GM21723 (cell line): ENCODE data around the gene SPAG9.

ENCODE experiments used
- ATAC-seq: cut with Tn5 transposase; IDR thresholded peaks from one replicate; pipeline ENCODE4 v1.9.1; 2021; ENCODE audit warnings: mild to moderate bottlenecking, moderate library complexity; ENCODE audit not compliant: unreplicated experiment

SPAG9 gene

GRCh38 chr17:50923611-50924010, 197.1 kb downstream of the SPAG9 start:
- ATAC-seq = no peak

DNA sequence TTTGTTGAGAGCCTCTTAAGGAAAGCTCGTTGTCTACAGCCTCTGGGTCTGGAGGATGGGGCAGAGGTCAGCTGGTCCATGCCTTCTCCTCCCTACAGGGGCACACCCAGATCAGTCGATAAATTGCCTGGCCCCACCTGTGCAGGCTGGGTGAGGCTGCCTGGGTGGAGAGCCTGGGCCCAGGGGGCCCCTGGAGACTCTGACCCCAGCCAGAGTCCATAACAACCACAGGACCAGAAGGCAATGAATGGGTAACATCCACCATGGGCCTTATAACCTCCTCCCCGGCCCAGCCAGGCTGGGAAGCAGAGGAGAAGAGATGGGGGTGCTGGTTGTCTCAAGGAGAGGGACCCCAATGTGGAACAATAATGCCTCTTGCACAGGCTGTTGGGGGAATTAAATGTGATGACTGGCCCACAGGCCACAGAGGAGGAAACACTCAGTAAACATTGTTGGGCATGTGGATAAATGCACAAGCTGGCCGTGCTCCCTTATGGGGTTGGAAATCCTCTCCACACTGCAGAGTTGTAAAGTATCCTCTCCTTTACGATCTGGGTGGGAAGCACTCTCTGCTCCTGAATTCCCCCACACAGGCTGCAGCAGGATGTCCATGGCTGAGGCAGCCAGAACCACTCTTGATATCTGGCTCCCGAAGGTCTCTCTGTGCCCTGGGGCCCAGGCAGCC, 197.8 kb downstream of the SPAG9 start:
- ATAC-seq = no peak

GRCh38 chr17:50922107-50922506, 198.6 kb downstream of the SPAG9 start:
- no peak for ATAC-seq

GRCh38 chr17:50920891-50921586, 199.6 kb downstream of the SPAG9 start:
- no peak for ATAC-seq

DNA sequence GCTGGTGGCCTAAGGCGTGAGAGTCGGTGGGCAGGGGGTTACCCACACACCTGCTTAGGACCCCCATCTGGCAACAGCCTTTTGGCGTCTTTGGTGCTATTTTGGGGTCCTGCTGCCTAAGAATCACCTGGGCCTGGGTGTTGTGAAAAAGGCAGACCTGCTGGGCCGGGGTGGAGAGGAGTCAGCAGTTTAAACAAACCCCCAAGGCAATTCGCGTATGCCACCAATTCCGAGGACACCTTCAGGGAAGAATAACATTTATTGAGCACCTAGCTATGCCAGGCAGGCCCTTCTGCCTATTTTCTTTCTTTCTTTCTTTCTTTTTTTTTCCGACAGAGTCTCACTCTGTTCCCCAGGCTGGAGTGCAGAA, 200.6 kb downstream of the SPAG9 start:
- no peak for ATAC-seq

DNA sequence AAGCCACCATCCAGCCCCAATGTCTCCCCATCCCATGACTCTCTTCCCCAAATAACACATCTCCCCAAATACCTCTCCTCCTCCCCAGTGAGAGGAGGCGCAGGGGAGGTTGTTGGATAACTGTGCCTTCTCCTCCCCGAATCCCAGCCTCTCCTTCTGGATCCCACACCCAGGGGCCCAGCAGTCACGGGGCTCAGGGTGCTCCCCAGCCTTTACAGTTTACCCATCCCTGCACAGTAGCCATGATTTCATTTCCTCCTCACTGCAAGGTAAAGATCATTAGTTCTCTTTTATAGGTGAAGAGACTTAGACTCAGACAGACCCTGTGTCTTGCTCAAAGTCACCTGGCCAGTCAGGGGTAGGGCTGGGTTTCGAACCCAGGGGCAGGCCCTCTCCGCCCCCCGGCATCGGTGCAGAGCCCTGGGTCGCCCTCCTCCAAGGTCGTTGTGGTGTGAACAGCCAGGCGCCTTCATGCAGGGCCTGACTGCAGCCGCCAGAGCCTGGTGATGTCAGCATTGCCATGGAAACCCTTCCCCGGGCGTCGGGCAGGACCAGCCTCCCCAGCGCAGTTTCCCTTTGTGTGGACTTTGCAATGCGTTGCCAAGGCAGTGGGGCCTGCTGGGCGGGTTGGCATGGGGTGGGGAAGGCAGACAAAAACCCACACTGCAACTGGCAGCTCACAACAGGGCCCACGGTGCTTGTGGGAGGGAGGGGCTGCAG, 201.2 kb downstream of the SPAG9 start:
- peak; percentile 77 for ATAC-seq

DNA sequence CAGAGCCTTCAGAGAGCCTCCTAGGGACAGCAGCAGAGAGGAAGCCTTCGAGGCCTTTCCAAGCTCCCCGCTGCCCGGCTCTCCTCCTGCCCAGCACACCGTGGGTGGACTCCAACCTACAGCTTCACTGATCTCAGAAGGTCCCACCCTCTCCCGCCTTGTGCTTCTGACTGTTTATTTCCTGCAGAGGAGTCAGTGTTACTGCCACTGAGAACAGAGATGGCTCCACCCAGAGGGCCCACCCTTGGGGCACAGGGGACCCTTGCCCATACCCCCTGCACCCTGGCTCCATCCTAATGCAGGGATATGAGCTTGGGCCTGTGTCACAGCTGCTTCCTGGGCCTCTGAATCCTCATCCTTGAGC, 201.8 kb downstream of the SPAG9 start:
- no peak for ATAC-seq

GRCh38 chr17:50918071-50918932, 202.4 kb downstream of the SPAG9 start:
- no peak for ATAC-seq

GRCh38 chr17:50917418-50917743, 203.3 kb downstream of the SPAG9 start:
- peak; percentile 57 for ATAC-seq

GRCh38 chr17:50916708-50917417, 203.8 kb downstream of the SPAG9 start:
- ATAC-seq = no peak

DNA sequence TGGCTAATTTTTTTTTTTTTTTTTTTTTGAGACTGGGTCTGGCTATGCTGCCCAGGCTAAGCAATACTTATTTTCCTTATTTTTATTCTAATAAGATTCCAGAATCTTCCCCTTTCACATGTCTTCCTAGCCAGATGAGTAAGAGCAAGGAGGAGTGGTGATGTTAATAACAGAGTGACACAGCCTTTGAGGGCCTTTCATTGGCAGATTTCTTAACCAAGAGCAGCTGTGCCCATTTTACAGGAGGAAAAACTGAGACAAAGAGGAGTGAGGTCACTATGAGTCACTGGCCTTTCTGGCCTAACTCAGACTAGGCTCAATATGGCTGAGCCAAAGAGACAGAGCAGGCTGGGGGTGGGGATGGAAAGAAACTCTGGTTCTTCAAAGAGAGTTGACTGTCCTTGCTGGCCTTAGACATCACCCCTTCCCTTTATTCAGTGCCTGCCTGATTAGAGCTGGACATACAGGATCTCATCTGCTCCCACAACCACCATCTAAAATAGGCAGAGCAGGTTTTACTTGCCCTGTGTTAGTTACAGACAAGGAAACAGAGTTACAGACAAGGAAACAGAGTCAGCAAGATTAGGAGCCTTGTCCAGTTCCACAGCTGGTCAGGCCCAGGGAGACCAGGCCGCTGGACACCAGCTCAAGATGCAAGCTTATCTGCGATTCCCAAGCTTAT, 204.5 kb downstream of the SPAG9 start:
- no peak for ATAC-seq

GRCh38 chr17:50914505-50915063, 206.1 kb downstream of the SPAG9 start:
- no peak for ATAC-seq

DNA sequence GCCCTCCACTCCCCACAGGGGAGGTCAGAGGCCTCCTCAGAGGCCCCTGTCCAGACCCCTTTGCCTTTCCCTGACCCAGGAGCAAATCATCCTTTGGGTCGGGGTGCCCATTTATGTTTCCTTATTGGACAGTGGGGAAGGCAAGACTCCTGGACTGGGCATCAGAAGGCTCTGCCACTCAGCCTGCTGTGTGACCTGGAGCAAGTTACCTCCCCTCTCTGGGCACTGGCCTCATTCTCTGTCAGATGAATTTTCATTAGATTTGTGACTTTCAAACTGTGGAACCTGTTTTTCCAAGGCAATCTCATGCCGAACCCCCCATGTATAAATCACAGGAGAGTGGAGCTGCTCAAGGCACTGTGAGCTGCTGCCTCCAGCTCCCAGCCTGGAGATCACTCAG, 207.5 kb downstream of the SPAG9 start:
- no peak for ATAC-seq
